ENCODE data around the gene ADCY2. TPM values are rescaled to one million over a fixed set of nuclear protein-coding genes. Genes with fewer than 3 reads are reported as not detected.

The ADCY2 gene
- total RNA-seq, 2 donors from 2014 or later: not detected

GRCh38 chr5:7857361-7857760 is 461.4 kb downstream of the ADCY2 start:
- Mint-ChIP-seq H3K27me3 (peaks cover 0 to under 1% of the 10 kb centered on the region in 2 donors), H3K27ac (peak overlapping the region in 1 of 2 donors; percentile 28), H3K4me3 (no peak overlapping the region), H3K4me1 (ENCODE audit: low read depth in 2 of 2) (peaks cover 13 to 17% of the 10 kb centered on the region in 2 donors), H3K36me3 (peaks cover 12% of the 10 kb centered on the region), H3K9me3 (no peaks in the 10 kb centered on the region)
- ATAC-seq: no peak
- no peak for DNase-seq (ENCODE audit: low spot score)

GRCh38 chr5:7857926-7858632 is 462.1 kb downstream of the ADCY2 start:
- H3K27ac Mint-ChIP-seq: peak overlapping the region in 1 of 2 donors; percentile 28
- no peak for DNase-seq (ENCODE audit: low spot score)
- no peaks in the 10 kb centered on the region for H3K27me3 Mint-ChIP-seq
- H3K4me3 Mint-ChIP-seq: no peak overlapping the region
- ATAC-seq: peak in 1 of 2 donors; percentile 71
- H3K9me3 Mint-ChIP-seq: no peaks in the 10 kb centered on the region
- H3K36me3 Mint-ChIP-seq: peaks cover 16% of the 10 kb centered on the region
- H3K4me1 Mint-ChIP-seq (ENCODE audit: low read depth in 2 of 2): peaks cover 12 to 13% of the 10 kb centered on the region in 2 donors

- no peak overlapping the region for H3K4me3 Mint-ChIP-seq
- DNase-seq (ENCODE audit: low spot score): no peak
- H3K27ac Mint-ChIP-seq: peak overlapping the region in 1 of 2 donors; percentile 25
- no peaks in the 10 kb centered on the region for H3K27me3 Mint-ChIP-seq
- no peak for ATAC-seq
- H3K36me3 Mint-ChIP-seq: peaks cover 15% of the 10 kb centered on the region
- H3K4me1 Mint-ChIP-seq (ENCODE audit: low read depth in 2 of 2): peaks cover 25 to 31% of the 10 kb centered on the region in 2 donors
- H3K9me3 Mint-ChIP-seq: no peaks in the 10 kb centered on the region
Observed at GRCh38 chr5:7866196-7866595, 470.3 kb downstream of the ADCY2 start.

- ATAC-seq: no peak
- Mint-ChIP-seq H3K9me3 (no peaks in the 10 kb centered on the region), H3K4me1 (ENCODE audit: low read depth in 2 of 2) (peaks cover 34 to 41% of the 10 kb centered on the region in 2 donors), H3K27ac (no peak overlapping the region), H3K36me3 (peaks cover 10% of the 10 kb centered on the region), H3K27me3 (no peaks in the 10 kb centered on the region), H3K4me3 (peak overlapping the region; percentile 95)
- DNase-seq (ENCODE audit: low spot score): no peak
Observed at GRCh38 chr5:7867260-7867659, 471.3 kb downstream of the ADCY2 start.

- no peaks in the 10 kb centered on the region for H3K9me3 Mint-ChIP-seq
- no peak for ATAC-seq
- peaks cover 42 to 52% of the 10 kb centered on the region in 2 donors for H3K4me1 Mint-ChIP-seq (ENCODE audit: low read depth in 2 of 2)
- DNase-seq (ENCODE audit: low spot score): no peak
- H3K36me3 Mint-ChIP-seq: peaks cover 10% of the 10 kb centered on the region
- peak overlapping the region; percentile 95 for H3K4me3 Mint-ChIP-seq
- no peaks in the 10 kb centered on the region for H3K27me3 Mint-ChIP-seq
- peak overlapping the region; percentile 61 to 88 for H3K27ac Mint-ChIP-seq
Observed at GRCh38 chr5:7868427-7868772, 472.5 kb downstream of the ADCY2 start.

GRCh38 chr5:7868773-7869473 is 473.0 kb downstream of the ADCY2 start, which contains the start of the genes FASTKD3 and MTRR:
Gene FASTKD3 (minus strand): TSS chr5:7869031. CDS start chr5:7868083, 948 bp downstream.
Gene MTRR (plus strand): TSS chr5:7869148. CDS start chr5:7870795, 1,647 bp downstream.
- peaks cover 47 to 57% of the 10 kb centered on the region in 2 donors for H3K4me1 Mint-ChIP-seq (ENCODE audit: low read depth in 2 of 2)
- DNase-seq (ENCODE audit: low spot score): peak; percentile 92
- no peaks in the 10 kb centered on the region for H3K27me3 Mint-ChIP-seq
- ATAC-seq: peak; percentile 99 to 100
- H3K36me3 Mint-ChIP-seq: peaks cover 15% of the 10 kb centered on the region
- H3K9me3 Mint-ChIP-seq: no peaks in the 10 kb centered on the region
- H3K27ac Mint-ChIP-seq: peak within 1 kb of the TSS; percentile 61 to 90
- H3K4me3 Mint-ChIP-seq: peak within 1 kb of the TSS; percentile 95

- H3K9me3 Mint-ChIP-seq: no peaks in the 10 kb centered on the region
- DNase-seq (ENCODE audit: low spot score) (no peak), ATAC-seq (peak; percentile 69 to 74)
- H3K36me3 Mint-ChIP-seq: peaks cover 16% of the 10 kb centered on the region
- H3K4me1 Mint-ChIP-seq (ENCODE audit: low read depth in 2 of 2): peaks cover 50 to 59% of the 10 kb centered on the region in 2 donors
- H3K4me3 Mint-ChIP-seq: peak overlapping the region; percentile 95
- peak overlapping the region; percentile 61 to 90 for H3K27ac Mint-ChIP-seq
- no peaks in the 10 kb centered on the region for H3K27me3 Mint-ChIP-seq
Observed at GRCh38 chr5:7869474-7870136, 473.7 kb downstream of the ADCY2 start.

- Mint-ChIP-seq H3K36me3 (peaks cover 32% of the 10 kb centered on the region), H3K4me3 (peak overlapping the region; percentile 95), H3K27ac (peak overlapping the region; percentile 86 to 90), H3K4me1 (ENCODE audit: low read depth in 2 of 2) (peaks cover 59 to 70% of the 10 kb centered on the region in 2 donors), H3K9me3 (no peaks in the 10 kb centered on the region), H3K27me3 (no peaks in the 10 kb centered on the region)
- no peak for ATAC-seq
- DNase-seq (ENCODE audit: low spot score): no peak
Observed at GRCh38 chr5:7871653-7872052, 475.7 kb downstream of the ADCY2 start.

- Mint-ChIP-seq H3K9me3 (no peaks in the 10 kb centered on the region), H3K27ac (peak overlapping the region; percentile 86 to 90), H3K4me3 (peak overlapping the region; percentile 67), H3K27me3 (no peaks in the 10 kb centered on the region), H3K4me1 (ENCODE audit: low read depth in 2 of 2) (peaks cover 62 to 71% of the 10 kb centered on the region in 2 donors), H3K36me3 (peaks cover 36% of the 10 kb centered on the region)
- ATAC-seq: no peak
- no peak for DNase-seq (ENCODE audit: low spot score)
Observed at GRCh38 chr5:7872517-7873130, 476.7 kb downstream of the ADCY2 start.

GRCh38 chr5:7873216-7873615 is 477.3 kb downstream of the ADCY2 start:
- Mint-ChIP-seq H3K27ac (peak overlapping the region; percentile 86 to 90), H3K4me3 (peak overlapping the region; percentile 67), H3K27me3 (no peaks in the 10 kb centered on the region), H3K9me3 (no peaks in the 10 kb centered on the region), H3K4me1 (ENCODE audit: low read depth in 2 of 2) (peaks cover 65 to 74% of the 10 kb centered on the region in 2 donors), H3K36me3 (peaks cover 40% of the 10 kb centered on the region)
- ATAC-seq: peak in 1 of 2 donors; percentile 1
- DNase-seq (ENCODE audit: low spot score): no peak

- Mint-ChIP-seq H3K9me3 (no peaks in the 10 kb centered on the region), H3K4me1 (ENCODE audit: low read depth in 2 of 2) (peaks cover 69 to 79% of the 10 kb centered on the region in 2 donors), H3K36me3 (peaks cover 44% of the 10 kb centered on the region), H3K27ac (no peak overlapping the region), H3K4me3 (no peak overlapping the region), H3K27me3 (no peaks in the 10 kb centered on the region)
- ATAC-seq (no peak), DNase-seq (ENCODE audit: low spot score) (no peak)
Observed at GRCh38 chr5:7874639-7875038, 478.7 kb downstream of the ADCY2 start.

GRCh38 chr5:7875151-7875550 is 479.2 kb downstream of the ADCY2 start:
- H3K9me3 Mint-ChIP-seq: no peaks in the 10 kb centered on the region

GRCh38 chr5:7876867-7877266 is 480.9 kb downstream of the ADCY2 start:
- ATAC-seq: peak; percentile 58 to 86
- H3K36me3 Mint-ChIP-seq: peaks cover 47% of the 10 kb centered on the region
- DNase-seq (ENCODE audit: low spot score): no peak
- peak overlapping the region; percentile 13 to 87 for H3K27ac Mint-ChIP-seq
- no peaks in the 10 kb centered on the region for H3K27me3 Mint-ChIP-seq
- no peaks in the 10 kb centered on the region for H3K9me3 Mint-ChIP-seq
- peaks cover 63 to 75% of the 10 kb centered on the region in 2 donors for H3K4me1 Mint-ChIP-seq (ENCODE audit: low read depth in 2 of 2)
- H3K4me3 Mint-ChIP-seq: peak overlapping the region; percentile 53

More at GRCh38 chr5:7875151-7875550, 479.2 kb downstream of the ADCY2 start:
- Mint-ChIP-seq H3K27me3 (no peaks in the 10 kb centered on the region), H3K4me3 (no peak overlapping the region), H3K27ac (no peak overlapping the region), H3K4me1 (ENCODE audit: low read depth in 2 of 2) (peaks cover 65 to 75% of the 10 kb centered on the region in 2 donors), H3K36me3 (peaks cover 44% of the 10 kb centered on the region)
- ATAC-seq: no peak
- no peak for DNase-seq (ENCODE audit: low spot score)

All from natural killer cell treated with Interleukin-12 subunit alpha and Interleukin-12 subunit beta and Interleukin-15 and Interleukin-18, amount 100 ng/mL, for 72 hours (primary cell).